ENCODE measurements around the gene EPHA7. TPM values are rescaled to one million over a fixed set of nuclear protein-coding genes. Genes with fewer than 3 reads are reported as not detected.

Gene EPHA7
- total and polyA plus RNA-seq, 2 of the 13 experiments (the other 11 are each of a cell fraction or from before 2014, with no cell fraction given): not detected

DNA sequence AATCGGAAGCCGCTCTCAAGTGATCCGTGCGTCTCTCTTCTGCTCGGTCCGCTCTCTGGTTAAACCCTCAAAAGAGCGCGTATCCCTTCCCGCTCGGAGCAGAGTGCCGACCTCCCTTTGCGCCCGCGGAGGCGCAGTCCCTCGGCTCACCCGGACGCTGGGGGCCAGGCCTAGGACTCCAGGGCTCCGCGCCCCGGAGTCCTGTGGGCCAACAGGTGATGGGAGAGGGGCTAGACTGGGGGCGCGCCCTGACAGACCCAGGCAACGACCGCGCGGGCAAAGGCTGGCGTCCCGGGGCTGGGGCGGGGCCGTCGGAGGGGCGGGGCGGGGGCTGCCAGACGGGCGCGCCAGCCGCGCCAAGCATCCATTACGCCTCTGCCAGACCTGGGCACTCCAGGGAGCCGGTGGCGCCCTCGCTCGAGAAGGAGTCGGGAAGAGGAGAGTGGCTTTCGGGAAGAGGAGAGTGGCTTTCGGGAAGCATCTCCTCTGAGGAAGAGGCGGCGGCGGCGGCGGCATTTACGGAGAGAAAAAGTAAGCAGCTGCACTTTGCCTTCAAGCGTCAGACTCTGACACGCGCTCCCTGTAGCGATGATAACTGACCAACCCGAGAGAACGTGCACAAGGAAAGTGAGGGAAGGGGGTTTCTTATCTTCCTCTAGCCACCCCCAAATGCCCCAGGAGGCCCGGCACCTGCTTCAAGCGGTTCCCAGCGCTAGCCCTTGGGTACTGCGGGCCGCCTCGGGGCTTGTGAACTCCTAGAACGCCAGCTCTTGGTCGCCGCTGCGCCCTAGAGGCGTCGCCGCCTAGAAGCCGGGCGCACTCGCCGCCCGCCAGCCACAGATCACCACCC is 2.6 kb downstream of the EPHA7 start:
- Histone ChIP-seq H3K9me3 (ENCODE audit: low read length) (no peaks in the 10 kb centered on the region), H3K4me3 (replicated peaks in 1 of 3; ENCODE audit: insufficient read depth in 1 of 3, low read depth in 2 of 3, low read length in 3 of 3) (no peak overlapping the region), H3K9ac (ENCODE audit: insufficient read depth, low read depth, low read length) (no peak overlapping the region), H3K36me3 (replicated peaks in 1 of 2; ENCODE audit: control insufficient read depth in 1 of 2, insufficient read depth in 2 of 2, low read length in 2 of 2) (no peaks in the 10 kb centered on the region), H2AFZ (ENCODE audit: low read length) (no peak overlapping the region), H3K27me3 (ENCODE audit: control insufficient read depth in 1 of 2, insufficient read depth in 2 of 2, low read length in 2 of 2) (peaks cover 0 to 5% of the 10 kb centered on the region in 2 experiments; a peak in 2 of 5 replicates), H3K4me1 (ENCODE audit: insufficient read depth, low read length) (no peaks in the 10 kb centered on the region), H3K4me2 (ENCODE audit: low read depth, low read length) (no peak overlapping the region), H4K20me1 (ENCODE audit: insufficient read depth, low read length) (no peaks in the 10 kb centered on the region), H3K27ac (ENCODE audit: extremely low read length, insufficient read depth, low read length) (no peak overlapping the region), H3K79me2 (ENCODE audit: insufficient read depth, low read length) (no peaks in the 10 kb centered on the region)
- FAIRE-seq: no peak
- POLR2A ChIA-PET: no interaction called here
- no peak for TF ChIP-seq CREM (IDR thresholded peaks at IDR 0.05)
- TF ChIP-seq CREM (CRISPR knock-in tag; IDR thresholded peaks at IDR 0.05): no peak
- TF ChIP-seq ZNF883 (CRISPR knock-in tag; IDR thresholded peaks at IDR 0.05; ENCODE audit: not compliant biosample characterization): no peak
- no peak for TF ChIP-seq DPF2 (CRISPR knock-in tag; IDR thresholded peaks at IDR 0.05; ENCODE audit: borderline replicate concordance, low read depth)
- TF ChIP-seq ZSCAN22 (CRISPR knock-in tag; IDR thresholded peaks at IDR 0.05): no peak
- no peak for TF ChIP-seq SKI (IDR thresholded peaks at IDR 0.05; ENCODE audit: partially characterized antibody)
- no peak for TF ChIP-seq NR0B2 (CRISPR knock-in tag; IDR thresholded peaks at IDR 0.05)
- no peak for TF ChIP-seq ZBTB20 (CRISPR knock-in tag; IDR thresholded peaks at IDR 0.05; ENCODE audit: borderline replicate concordance, low read depth)
- TF ChIP-seq ERF (CRISPR knock-in tag; IDR thresholded peaks at IDR 0.05): no peak
- TF ChIP-seq PTBP1 (IDR thresholded peaks at IDR 0.05; ENCODE audit: low read depth, low read length, poor library complexity, severe bottlenecking): no peak
- no peak for TF ChIP-seq BRD4 (CRISPR knock-in tag; IDR thresholded peaks at IDR 0.05)
- TF ChIP-seq, protein P1, sequence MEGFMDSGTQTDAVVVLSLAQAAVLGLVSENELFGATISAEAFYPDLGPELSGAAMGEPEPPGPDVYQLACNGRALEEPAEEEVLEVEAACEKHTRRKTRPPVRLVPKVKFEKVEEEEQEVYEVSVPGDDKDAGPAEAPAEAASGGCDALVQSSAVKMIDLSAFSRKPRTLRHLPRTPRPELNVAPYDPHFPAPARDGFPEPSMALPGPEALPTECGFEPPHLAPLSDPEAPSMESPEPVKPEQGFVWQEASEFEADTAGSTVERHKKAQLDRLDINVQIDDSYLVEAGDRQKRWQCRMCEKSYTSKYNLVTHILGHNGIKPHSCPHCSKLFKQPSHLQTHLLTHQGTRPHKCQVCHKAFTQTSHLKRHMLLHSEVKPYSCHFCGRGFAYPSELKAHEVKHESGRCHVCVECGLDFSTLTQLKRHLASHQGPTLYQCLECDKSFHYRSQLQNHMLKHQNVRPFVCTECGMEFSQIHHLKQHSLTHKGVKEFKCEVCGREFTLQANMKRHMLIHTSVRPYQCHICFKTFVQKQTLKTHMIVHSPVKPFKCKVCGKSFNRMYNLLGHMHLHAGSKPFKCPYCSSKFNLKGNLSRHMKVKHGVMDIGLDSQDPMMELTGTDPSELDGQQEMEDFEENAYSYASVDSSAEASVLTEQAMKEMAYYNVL (CRISPR knock-in tag; IDR thresholded peaks at IDR 0.05; ENCODE audit: borderline replicate concordance): no peak
- no peak for TF ChIP-seq PAWR (CRISPR knock-in tag; IDR thresholded peaks at IDR 0.05; ENCODE audit: borderline replicate concordance)
- TF ChIP-seq MBNL3 (CRISPR knock-in tag; conservative IDR thresholded peaks at IDR 0.05): no peak
- in situ Hi-C loops (cut with HindIII; ENCODE audit: extremely low pct_ligation_motif_present, low pct_unique_long_range_greater_than_20kb) (no loop called here), intact Hi-C loops (cut with micrococcal nuclease; ENCODE audit: unreplicated experiment) (no loop called here)
- CTCF ChIA-PET (ENCODE audit: low intra/inter-chr PET ratio, low total read pairs): no interaction called here
- BruUV-seq (replicated peaks): no TSS peak
- no peak for DNase-seq (ENCODE audit: low spot score)
- peak; percentile 59 for ATAC-seq
- 35% methylated on average over 50 of the region's 77 CpGs for WGBS (ENCODE audit: low lambda C conversion rate)
